ENCODE measurements around the gene PRSS56. TPM values are rescaled to one million over a fixed set of nuclear protein-coding genes. Genes with fewer than 3 reads are reported as not detected.

Gene PRSS56
- polyA plus RNA-seq, 1 donor (not counting 4 experiments of a cell fraction or from before 2014, with no cell fraction given): not detected

DNA sequence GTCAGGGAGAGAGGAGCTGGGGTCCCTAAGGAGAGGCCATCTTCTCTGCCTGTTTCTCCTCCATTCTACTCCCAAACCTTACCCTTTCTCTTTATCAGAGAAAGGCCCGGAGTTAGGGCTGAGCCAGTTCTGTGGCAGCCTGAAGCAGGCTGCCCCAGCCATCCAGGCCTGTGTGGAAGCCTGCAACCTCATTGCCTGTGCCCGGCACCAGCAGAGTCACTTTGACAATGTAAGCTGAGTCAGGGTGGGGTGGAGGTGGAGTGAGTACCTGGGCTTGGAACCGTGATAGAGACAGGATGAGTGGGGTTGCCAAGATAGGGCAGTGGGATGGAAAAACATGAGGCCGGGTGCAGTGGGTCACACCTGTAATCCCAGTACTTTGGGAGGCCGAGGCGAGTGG, 24.5 kb downstream of the PRSS56 start:
- no peak for FAIRE-seq
- dilution Hi-C loops (cut with MboI; ENCODE audit: extremely low pct_ligation_motif_present, low sequenced_read_pairs): no loop called here
- H3K27me3 ChIP-seq (ENCODE audit: control insufficient read depth, extremely low read depth, insufficient read depth, low read length): no peaks in the 10 kb centered on the region
- TF ChIP-seq CTCF (optimal IDR thresholded peaks at IDR 0.05 in 1 of 3, IDR thresholded peaks at IDR 0.05 in 1 of 3, conservative IDR thresholded peaks at IDR 0.05 in 1 of 3; ENCODE audit: extremely low read depth in 1 of 3, insufficient read depth in 2 of 3, low read length in 3 of 3) (no peak), EZH2 (IDR thresholded peaks at IDR 0.05; ENCODE audit: low read length) (no peak)
- H3K79me2 ChIP-seq (ENCODE audit: control insufficient read depth, insufficient read depth, low read length): peaks cover 17% of the 10 kb centered on the region
- peaks cover 8% of the 10 kb centered on the region for H4K20me1 ChIP-seq (ENCODE audit: control insufficient read depth, extremely low read depth, insufficient read depth, low read length)
- peaks cover 2% of the 10 kb centered on the region for H3K4me1 ChIP-seq (ENCODE audit: control insufficient read depth, extremely low read depth, insufficient read depth, low read length)
- no peaks in the 10 kb centered on the region for H3K9me3 ChIP-seq (ENCODE audit: control insufficient read depth, low read depth, low read length)
- no peak overlapping the region for H3K9ac ChIP-seq (ENCODE audit: control insufficient read depth, extremely low read depth, insufficient read depth, low read length)
- no peak overlapping the region for H3K4me2 ChIP-seq (ENCODE audit: control insufficient read depth, extremely low read depth, insufficient read depth, low read depth, low read length)
- peaks cover 0 to 8% of the 10 kb centered on the region in 2 experiments for H3K36me3 ChIP-seq (ENCODE audit: control insufficient read depth in 2 of 2, extremely low read depth in 1 of 2, insufficient read depth in 2 of 2, low read length in 2 of 2)
- H3K4me3 ChIP-seq (ENCODE audit: control insufficient read depth in 2 of 3, extremely low read depth in 1 of 3, insufficient read depth in 2 of 3, low read depth in 1 of 3, low read length in 3 of 3): no peak overlapping the region
- H3K9me1 ChIP-seq (ENCODE audit: control insufficient read depth, extremely low read depth, insufficient read depth, low read length): no peaks in the 10 kb centered on the region
- DNase-seq (ENCODE audit: low read depth, low spot score): no peak
- H3K27ac ChIP-seq (ENCODE audit: control insufficient read depth, insufficient read depth, low read length): no peak overlapping the region
- H2AFZ ChIP-seq (ENCODE audit: control insufficient read depth, low read length): no peak overlapping the region

GRCh38 chr2:232545511-232546375, 25.6 kb downstream of the PRSS56 start:
- no peaks in the 10 kb centered on the region for H3K9me1 ChIP-seq (ENCODE audit: control insufficient read depth, extremely low read depth, insufficient read depth, low read length)
- peaks cover 0 to 8% of the 10 kb centered on the region in 2 experiments for H3K36me3 ChIP-seq (ENCODE audit: control insufficient read depth in 2 of 2, extremely low read depth in 1 of 2, insufficient read depth in 2 of 2, low read length in 2 of 2)
- H3K4me2 ChIP-seq (ENCODE audit: control insufficient read depth, extremely low read depth, insufficient read depth, low read depth, low read length): no peak overlapping the region
- FAIRE-seq: no peak
- no peak for TF ChIP-seq EZH2 (IDR thresholded peaks at IDR 0.05; ENCODE audit: low read length)
- TF ChIP-seq CTCF (optimal IDR thresholded peaks at IDR 0.05 in 1 of 3, IDR thresholded peaks at IDR 0.05 in 1 of 3, conservative IDR thresholded peaks at IDR 0.05 in 1 of 3; ENCODE audit: extremely low read depth in 1 of 3, insufficient read depth in 2 of 3, low read length in 3 of 3): no peak
- no peak overlapping the region for H3K9ac ChIP-seq (ENCODE audit: control insufficient read depth, extremely low read depth, insufficient read depth, low read length)
- peaks cover 3% of the 10 kb centered on the region for H3K4me1 ChIP-seq (ENCODE audit: control insufficient read depth, extremely low read depth, insufficient read depth, low read length)
- no peak overlapping the region for H3K27ac ChIP-seq (ENCODE audit: control insufficient read depth, insufficient read depth, low read length)
- peaks cover 8% of the 10 kb centered on the region for H4K20me1 ChIP-seq (ENCODE audit: control insufficient read depth, extremely low read depth, insufficient read depth, low read length)
- peaks cover 24% of the 10 kb centered on the region for H3K79me2 ChIP-seq (ENCODE audit: control insufficient read depth, insufficient read depth, low read length)
- H3K27me3 ChIP-seq (ENCODE audit: control insufficient read depth, extremely low read depth, insufficient read depth, low read length): no peaks in the 10 kb centered on the region
- H3K9me3 ChIP-seq (ENCODE audit: control insufficient read depth, low read depth, low read length): no peaks in the 10 kb centered on the region
- DNase-seq (ENCODE audit: low read depth, low spot score): no peak
- dilution Hi-C loops (cut with MboI; ENCODE audit: extremely low pct_ligation_motif_present, low sequenced_read_pairs): no loop called here
- no peak overlapping the region for H2AFZ ChIP-seq (ENCODE audit: control insufficient read depth, low read length)
- no peak overlapping the region for H3K4me3 ChIP-seq (ENCODE audit: control insufficient read depth in 2 of 3, extremely low read depth in 1 of 3, insufficient read depth in 2 of 3, low read depth in 1 of 3, low read length in 3 of 3)
